ENCODE measurements around the gene SGSM2. TPM values are rescaled to one million over a fixed set of nuclear protein-coding genes. Genes with fewer than 3 reads are reported as not detected.

SGSM2 gene
- polyA plus RNA-seq, 3 donors = 71.5 to 89.4 (median 79.0) TPM

DNA sequence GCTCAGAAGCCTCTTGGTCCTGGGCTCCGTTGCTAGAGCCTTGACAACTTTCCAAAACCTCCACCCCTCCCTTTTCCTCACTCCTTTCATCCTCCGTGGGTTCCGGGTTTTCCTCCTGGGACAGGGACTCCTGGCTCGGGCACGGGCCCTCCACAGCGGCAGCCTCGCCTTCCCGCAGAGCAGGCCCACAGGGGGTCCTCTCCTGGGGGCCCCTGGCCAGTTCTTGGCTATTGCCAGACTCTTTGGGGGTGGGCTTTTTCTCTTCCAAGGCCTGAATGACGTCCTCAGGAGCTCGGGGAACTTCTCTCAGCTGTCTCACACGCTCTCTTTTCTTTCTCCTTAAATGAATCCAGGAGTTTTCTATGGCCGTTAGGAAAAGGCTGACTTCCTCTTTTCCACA, 82.9 kb downstream of the SGSM2 start:
- DNase-seq = no peak

- no peak for DNase-seq
Measured at GRCh38 chr17:2421315-2422147, 84.2 kb downstream of the SGSM2 start.

- DNase-seq = no peak
Measured at GRCh38 chr17:2423271-2423670, 86.0 kb downstream of the SGSM2 start.

DNA sequence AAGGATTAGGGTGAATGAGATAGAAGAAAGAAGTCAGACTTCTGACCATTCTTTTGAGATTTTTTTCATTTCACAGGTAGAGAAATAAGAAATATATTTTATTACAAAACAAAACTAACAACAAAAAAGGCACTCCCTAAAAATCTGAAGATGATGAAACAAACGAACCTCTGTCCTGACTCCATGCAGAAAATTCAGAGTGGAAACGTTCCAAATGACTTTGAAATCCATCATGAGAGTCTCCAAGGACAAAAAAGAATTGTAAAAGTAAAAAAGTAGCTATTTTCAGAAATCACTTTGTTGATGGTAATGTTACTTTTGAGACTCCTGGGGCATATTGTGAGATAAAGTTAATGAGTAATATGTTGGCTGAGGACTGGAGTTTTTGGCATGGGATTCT, 89.9 kb downstream of the SGSM2 start:
- no peak for DNase-seq

DNA sequence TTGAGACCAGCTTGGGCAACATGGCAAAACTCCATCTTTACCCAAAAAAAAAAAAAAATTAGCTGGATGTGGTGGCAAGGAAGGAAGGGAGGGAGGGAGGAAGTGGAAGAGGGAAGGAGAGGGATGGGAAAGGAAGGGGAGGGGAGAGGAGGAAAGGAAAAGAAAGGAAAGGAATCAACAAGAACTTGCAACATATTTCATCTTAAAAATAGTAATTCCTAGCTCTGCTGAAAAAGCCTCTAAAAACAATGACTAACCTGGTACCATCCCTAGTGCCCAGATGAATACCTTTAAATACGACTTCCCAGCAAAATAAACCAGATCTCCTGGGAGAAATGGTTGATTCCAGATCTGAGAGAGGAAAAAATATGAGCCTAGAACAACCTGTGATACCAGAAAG, 90.6 kb downstream of the SGSM2 start:
- DNase-seq = no peak

Other genes with a start within 250 kb of the SGSM2 start
- gene SMG6, start 33.7 kb upstream of the SGSM2 start, polyA plus RNA-seq (ENCODE audit: insufficient read length in 3 of 3) = 10 to 100 TPM; 31.9 to 38.1 (median 32.9) TPM
- 10 to 100 TPM; 15.7 to 27.0 (median 22.2) TPM for gene SRR, start 33.6 kb upstream of the SGSM2 start, polyA plus RNA-seq (ENCODE audit: insufficient read length in 3 of 3)
- gene TSR1, start 1.0 kb upstream of the SGSM2 start, polyA plus RNA-seq (ENCODE audit: insufficient read length in 3 of 3) = 10 to 100 TPM; 36.0 to 43.9 (median 39.3) TPM
- gene MNT, start 63.6 kb downstream of the SGSM2 start, polyA plus RNA-seq (ENCODE audit: insufficient read length in 3 of 3) = 10 to 100 TPM; 16.5 to 23.1 (median 22.9) TPM
- gene METTL16, start 174.4 kb downstream of the SGSM2 start, polyA plus RNA-seq (ENCODE audit: insufficient read length in 3 of 3) = 10 to 100 TPM; 33.1 to 37.8 (median 36.0) TPM

All from renal pelvis (tissue), 4 donors.